H1 (cell line): Measurements from ENCODE around the gene PRPH2. TPM values are rescaled to one million over a fixed set of nuclear protein-coding genes. Genes with fewer than 3 reads are reported as not detected.

Experiments
- CTCF ChIA-PET: fragments of 300-600 bp; sonication (Branson Sonifier 250); formaldehyde crosslinking; loops from one replicate; lab custom pipeline; 2021; ENCODE audit not compliant: partially characterized antibody; lab: Charles Lee
- POLR2A ChIA-PET: fragments of 300-600 bp; sonication (Branson Sonifier 250); formaldehyde crosslinking; loops from one replicate; lab custom pipeline; 2021; ENCODE audit warnings: inconsistent platforms; ENCODE audit not compliant: partially characterized antibody; lab: Charles Lee
- DNase-seq, 2 experiments: peaks; one replicate each; pipeline versions ENCODE4 v3.0.0 to v3.0.0-alpha.2; 2010 to 2022; ENCODE audit warnings: low spot score in 2 of 2, low read depth in 1 of 2, mixed read lengths in 1 of 2
- FAIRE-seq: peaks from 2 replicates; lab custom pipeline; 2011; peaks lifted over from hg19 to GRCh38; lab: Jason Lieb, UNC
- H2AFZ ChIP-seq: 2 replicates; pipeline ENCODE4 v1.8.1; 2012; ENCODE audit warnings: low read length, inconsistent platforms
- H2AK5ac ChIP-seq: 2 replicates; pipeline ENCODE4 v1.6.1; 2013; ENCODE audit warnings: low read depth, low read length
- H2BK120ac ChIP-seq: replicated peaks from 2 replicates; pipeline ENCODE3; 2013; ENCODE audit warnings: low read depth, low read length, inconsistent platforms
- H2BK12ac ChIP-seq: 2 replicates; pipeline ENCODE4 v1.6.1; 2013; ENCODE audit warnings: low read depth, low read length
- H2BK15ac ChIP-seq: 2 replicates; pipeline ENCODE4 v1.6.1; 2013; ENCODE audit warnings: low read length
- H2BK20ac ChIP-seq: 2 replicates; pipeline ENCODE4 v1.6.1; 2013; ENCODE audit warnings: low read length
- H2BK5ac ChIP-seq: 2 replicates; pipeline ENCODE4 v1.6.1; 2013; ENCODE audit warnings: low read depth, low read length
- H3K14ac ChIP-seq: 2 replicates; pipeline ENCODE4 v1.6.1; 2013; ENCODE audit warnings: inconsistent platforms; ENCODE audit not compliant: insufficient read length
- H3K18ac ChIP-seq: 2 replicates; pipeline ENCODE4 v1.6.1; 2013; ENCODE audit warnings: low read length; ENCODE audit errors: extremely low read depth
- H3K23ac ChIP-seq: 2 replicates; pipeline ENCODE4 v1.6.1; 2013; ENCODE audit warnings: inconsistent platforms; ENCODE audit not compliant: insufficient read length
- H3K23me2 ChIP-seq: 2 replicates; pipeline ENCODE4 v1.6.1; 2013; ENCODE audit warnings: low read depth, low read length
- H3K27ac ChIP-seq: 2 replicates; pipeline ENCODE4 v1.6.1; 2011; ENCODE audit warnings: low read depth, low read length, inconsistent platforms
- H3K27me3 ChIP-seq, 4 experiments: replicated peaks in 1 of 4; 1 replicate in 1 of 4; 2 replicates in 3 of 4; pipeline versions ENCODE4 v1.6.1 to v1.8.1; 2011 to 2013; ENCODE audit warnings: low read length in 3 of 4, mild to moderate bottlenecking in 3 of 4, inconsistent platforms in 2 of 4, mixed read lengths in 2 of 4, moderate library complexity in 1 of 4; ENCODE audit not compliant: control insufficient read depth in 3 of 4, insufficient read depth in 3 of 4; ENCODE audit errors: extremely low read depth in 1 of 4
- H3K36me3 ChIP-seq, 4 experiments: 2 replicates each; pipeline versions ENCODE4 v1.6.1 to v1.8.1; 2011 to 2013; ENCODE audit warnings: mild to moderate bottlenecking in 4 of 4, low read length in 3 of 4, moderate library complexity in 2 of 4, control low read depth in 1 of 4, inconsistent platforms in 1 of 4; ENCODE audit not compliant: insufficient read depth in 4 of 4, control insufficient read depth in 2 of 4
- H3K4ac ChIP-seq: replicated peaks from 2 replicates; pipeline ENCODE3; 2013; ENCODE audit warnings: low read length, low read depth, mixed read lengths, inconsistent platforms; ENCODE audit not compliant: insufficient read length
- H3K4me1 ChIP-seq, 4 experiments: replicated peaks in 1 of 4; 1 replicate in 1 of 4; 2 replicates in 3 of 4; pipeline versions ENCODE4 v1.6.1 to v1.8.1; 2011 to 2013; ENCODE audit warnings: low read length in 3 of 4, inconsistent platforms in 2 of 4, mixed read lengths in 1 of 4; ENCODE audit not compliant: insufficient read depth in 4 of 4, control insufficient read depth in 3 of 4
- H3K4me2 ChIP-seq, 2 experiments: 2 replicates each; pipeline versions ENCODE4 v1.6.1 to v1.8.1; 2011 to 2013; ENCODE audit warnings: low read depth in 2 of 2, low read length in 2 of 2, control low read depth in 1 of 2, inconsistent platforms in 1 of 2, mild to moderate bottlenecking in 1 of 2; ENCODE audit not compliant: insufficient read depth in 1 of 2
- H3K4me3 ChIP-seq, 4 experiments: fragments of 200-600, 300-600 bp in 1 of 4; sonication (generic), shearing (Covaris generic), sonication (Bioruptor Twin) in 1 of 4; 2 replicates each; pipeline versions ENCODE4 v1.5.1 to v1.8.1; 2011 to 2016; ENCODE audit warnings: low read length in 4 of 4, low read depth in 3 of 4, control low read depth in 2 of 4, inconsistent platforms in 2 of 4, mild to moderate bottlenecking in 2 of 4, mixed read lengths in 1 of 4, moderate library complexity in 1 of 4; ENCODE audit not compliant: insufficient read depth in 2 of 4; ENCODE audit errors: extremely low read depth in 1 of 4
- H3K56ac ChIP-seq: replicated peaks from 2 replicates; pipeline ENCODE3; 2013; ENCODE audit warnings: low read depth, mild to moderate bottlenecking, mixed read lengths, low read length, inconsistent platforms; ENCODE audit not compliant: insufficient read length
- H3K79me1 ChIP-seq: 2 replicates; pipeline ENCODE4 v1.6.1; 2013; ENCODE audit warnings: low read depth, low read length, control low read depth
- H3K79me2 ChIP-seq, 2 experiments: 2 replicates each; pipeline versions ENCODE4 v1.6.1 to v1.8.1; 2012 to 2013; ENCODE audit warnings: low read length in 2 of 2, mild to moderate bottlenecking in 2 of 2, inconsistent platforms in 1 of 2; ENCODE audit not compliant: insufficient read depth in 2 of 2, control insufficient read depth in 1 of 2
- H3K9ac ChIP-seq, 4 experiments: replicated peaks in 1 of 4; 1 replicate in 1 of 4; 2 replicates in 3 of 4; pipeline versions ENCODE4 v1.6.1 to v1.8.1; 2011 to 2013; ENCODE audit warnings: low read depth in 3 of 4, low read length in 3 of 4, control low read depth in 2 of 4, mild to moderate bottlenecking in 2 of 4, moderate library complexity in 2 of 4, inconsistent platforms in 1 of 4; ENCODE audit errors: extremely low read depth in 1 of 4
- H3K9me3 ChIP-seq, 2 experiments: 2 replicates each; pipeline versions ENCODE4 v1.6.1 to v1.8.1; 2012 to 2013; ENCODE audit warnings: mild to moderate bottlenecking in 2 of 2, moderate library complexity in 2 of 2, control low read depth in 1 of 2, inconsistent platforms in 1 of 2, low read depth in 1 of 2, low read length in 1 of 2, mixed read lengths in 1 of 2; ENCODE audit not compliant: insufficient read depth in 2 of 2
- H4K20me1 ChIP-seq, 2 experiments: replicated peaks in 1 of 2; 2 replicates each; pipeline versions ENCODE3 to v1.8.1; 2011 to 2013; ENCODE audit warnings: inconsistent platforms in 2 of 2, low read length in 2 of 2, mild to moderate bottlenecking in 1 of 2; ENCODE audit not compliant: insufficient read depth in 2 of 2, control insufficient read depth in 1 of 2
- H4K5ac ChIP-seq: 2 replicates; pipeline ENCODE4 v1.6.1; 2013; ENCODE audit warnings: low read length, low read depth, mixed read lengths, inconsistent platforms; ENCODE audit not compliant: insufficient read length
- H4K8ac ChIP-seq: 2 replicates; pipeline ENCODE4 v1.8.0; 2013; ENCODE audit warnings: mild to moderate bottlenecking, moderate library complexity, low read length, inconsistent platforms; ENCODE audit not compliant: insufficient read depth; ENCODE audit errors: extremely low read depth
- H4K91ac ChIP-seq: replicated peaks from 2 replicates; pipeline ENCODE3; 2013; ENCODE audit warnings: low read length, mixed read lengths, inconsistent platforms; ENCODE audit not compliant: insufficient read length
- CHD2 ChIP-seq: IDR thresholded peaks from 2 replicates; pipeline ENCODE4 v1.6.1; 2012; ENCODE audit warnings: low read length, improper control_type of control experiment
- EGR1 ChIP-seq: IDR thresholded peaks from 2 replicates; pipeline ENCODE4 v1.6.1; 2011; ENCODE audit warnings: low read depth, low read length, borderline replicate concordance
- GABPA ChIP-seq: IDR thresholded peaks from 2 replicates; pipeline ENCODE4 v1.6.1; 2011; ENCODE audit warnings: mild to moderate bottlenecking, low read length, moderate library complexity, borderline replicate concordance; ENCODE audit not compliant: insufficient read depth
- HDAC6 ChIP-seq: IDR thresholded peaks from one replicate; pipeline ENCODE4 v1.7.1; 2012; ENCODE audit warnings: low read depth, mild to moderate bottlenecking, inconsistent platforms, low read length, moderate library complexity
- JUN ChIP-seq: IDR thresholded peaks from 2 replicates; pipeline ENCODE4 v1.6.1; 2011; ENCODE audit warnings: low read depth, mild to moderate bottlenecking, improper control_type of control experiment, low read length
- KDM4A ChIP-seq: IDR thresholded peaks from one replicate; pipeline ENCODE4 v1.7.1; 2012; ENCODE audit warnings: low read depth, mild to moderate bottlenecking, moderate library complexity, low read length, inconsistent platforms; ENCODE audit not compliant: severe bottlenecking
- MAFK ChIP-seq: IDR thresholded peaks from 2 replicates; pipeline ENCODE4 v1.6.1; 2012; ENCODE audit warnings: low read depth, mild to moderate bottlenecking, improper control_type of control experiment, low read length
- POLR2A ChIP-seq, 2 experiments: IDR thresholded peaks; 1 replicate in 1 of 2; 2 replicates in 1 of 2; pipeline ENCODE4 v1.6.1; 2011; ENCODE audit warnings: low read depth in 2 of 2, low read length in 2 of 2, mild to moderate bottlenecking in 2 of 2; ENCODE audit errors: control extremely low read depth in 1 of 2
- SRF ChIP-seq: IDR thresholded peaks from 2 replicates; pipeline ENCODE4 v1.6.1; 2011; ENCODE audit warnings: mild to moderate bottlenecking, low read depth, low read length, moderate library complexity
- TBP ChIP-seq: IDR thresholded peaks from 2 replicates; pipeline ENCODE4 v1.6.1; 2011; ENCODE audit warnings: low read depth, low read length, improper control_type of control experiment
- TEAD4 ChIP-seq: IDR thresholded peaks from 2 replicates; pipeline ENCODE4 v1.6.1; 2012; ENCODE audit warnings: low read depth, low read length, inconsistent platforms, mixed read lengths
- ZNF274 ChIP-seq: IDR thresholded peaks from 2 replicates; pipeline ENCODE4 v1.7.0; 2012; ENCODE audit warnings: low read length, borderline replicate concordance; ENCODE audit errors: extremely low read depth
- WGBS, 2 experiments: shearing (Covaris generic) in 1 of 2; methylation state at CpG; one replicate each; pipeline versions ENCODE4 v1.1.6 to v1.1.7; 2013 to 2015; ENCODE audit warnings: low lambda C conversion rate in 2 of 2, mixed read lengths in 2 of 2, inconsistent platforms in 1 of 2, low coverage in 1 of 2, missing lambda C conversion rate in 1 of 2; ENCODE audit not compliant: insufficient replicate concordance in 2 of 2, insufficient coverage in 1 of 2, insufficient read length in 1 of 2; ENCODE audit errors: extremely low coverage in 1 of 2, missing lambda C conversion rate in 1 of 2; 5-methylcytosine and 5-hydroxymethylcytosine counted together
- polyA plus RNA-seq, 7 experiments: library from polyadenylated mRNA; depleted of rRNA in 3 of 7; stranded (reverse) in 5 of 7; unstranded in 2 of 7; fragments of >200 nt in 5 of 7; fragments of 200-250 nt in 2 of 7; gene quantifications; 1 replicate in 5 of 7; 2 replicates in 1 of 7; 4 replicates in 1 of 7; pipeline versions ENCODE4 v1.2.1 to v1.2.3, GENCODE V29; 2011 to 2013; ENCODE audit warnings: missing spikeins in 2 of 7, mixed read lengths in 2 of 7
- total RNA-seq: library from RNA; stranded (reverse); fragmentation: NEBNext Ultra II Directional; extraction: Animal tissue kit (Norgen Biotek cat#: 25700); gene quantifications from 2 replicates; pipeline ENCODE4 v1.2.1, GENCODE V29; 2021
- TF ChIP-seq, protein P1 (sequence below), 3 experiments: IDR thresholded peaks; 1 replicate in 2 of 3; 2 replicates in 1 of 3; pipeline versions ENCODE4 v1.5.1 to v1.6.1; 2011; ENCODE audit warnings: low read length in 3 of 3, mild to moderate bottlenecking in 3 of 3, inconsistent platforms in 2 of 3, low read depth in 1 of 3, moderate library complexity in 1 of 3; ENCODE audit not compliant: insufficient read depth in 1 of 3; ENCODE audit errors: control extremely low read depth in 1 of 3

The PRPH2 gene
- total and polyA plus RNA-seq, 2 of the 8 experiments (the other 6 are each of a cell fraction or from before 2014, with no cell fraction given) = 0.23 to 0.65 TPM

- H2AK5ac ChIP-seq = no peak overlapping the region
- H3K27ac ChIP-seq = no peak overlapping the region
- no peaks in the 10 kb centered on the region for H3K4me1 ChIP-seq
- H3K27me3 ChIP-seq = no peaks in the 10 kb centered on the region
- H2BK12ac ChIP-seq = no peak overlapping the region
- WGBS, 2 experiments = 88% methylated on average over 4 of the region's 4 CpGs; no CpG with 5 or more reads in 1 of the 2 experiments
- H2AFZ ChIP-seq = no peak overlapping the region
- H3K56ac ChIP-seq = no peak overlapping the region
- DNase-seq (no peak), FAIRE-seq (no peak)
- H3K4me2 ChIP-seq = no peak overlapping the region
- no peak overlapping the region for H4K5ac ChIP-seq
- no peak overlapping the region for H2BK120ac ChIP-seq
- H3K36me3 ChIP-seq = peaks cover 2 to 34% (median 13%) of the 10 kb centered on the region in 4 experiments; a peak in 7 of 8 replicates
- H3K14ac ChIP-seq = no peak overlapping the region
- no peak overlapping the region for H3K23ac ChIP-seq
- ChIA-PET CTCF (interaction anchor here (0.6 to 1.5 kb wide), 6 partner anchors 10 to 147 kb away, joined by 3 to 5 read pairs (median 4); no protein-coding TSS in a partner anchor), POLR2A (interaction anchor here (1.5 kb wide), 1 partner anchor 196 kb away, joined by 4 read pairs; a partner anchor contains a TSS)
- H3K18ac ChIP-seq = no peak overlapping the region
- H3K9me3 ChIP-seq = no peaks in the 10 kb centered on the region
- H3K79me2 ChIP-seq = no peaks in the 10 kb centered on the region
- no peak overlapping the region for H3K9ac ChIP-seq
- no peaks in the 10 kb centered on the region for H3K23me2 ChIP-seq
- no peak overlapping the region for H3K4ac ChIP-seq
- H2BK15ac ChIP-seq = no peak overlapping the region
- H4K8ac ChIP-seq = no peak overlapping the region
- H4K20me1 ChIP-seq = no peaks in the 10 kb centered on the region
- no peak overlapping the region for H4K91ac ChIP-seq
- no peak overlapping the region for H2BK20ac ChIP-seq
- H3K79me1 ChIP-seq = no peaks in the 10 kb centered on the region
- H3K4me3 ChIP-seq = no peak overlapping the region
- no peak overlapping the region for H2BK5ac ChIP-seq
- TF ChIP-seq TEAD4 = no peak
- no peak for TF ChIP-seq CHD2
- TF ChIP-seq KDM4A = no peak
- TF ChIP-seq, protein P1, sequence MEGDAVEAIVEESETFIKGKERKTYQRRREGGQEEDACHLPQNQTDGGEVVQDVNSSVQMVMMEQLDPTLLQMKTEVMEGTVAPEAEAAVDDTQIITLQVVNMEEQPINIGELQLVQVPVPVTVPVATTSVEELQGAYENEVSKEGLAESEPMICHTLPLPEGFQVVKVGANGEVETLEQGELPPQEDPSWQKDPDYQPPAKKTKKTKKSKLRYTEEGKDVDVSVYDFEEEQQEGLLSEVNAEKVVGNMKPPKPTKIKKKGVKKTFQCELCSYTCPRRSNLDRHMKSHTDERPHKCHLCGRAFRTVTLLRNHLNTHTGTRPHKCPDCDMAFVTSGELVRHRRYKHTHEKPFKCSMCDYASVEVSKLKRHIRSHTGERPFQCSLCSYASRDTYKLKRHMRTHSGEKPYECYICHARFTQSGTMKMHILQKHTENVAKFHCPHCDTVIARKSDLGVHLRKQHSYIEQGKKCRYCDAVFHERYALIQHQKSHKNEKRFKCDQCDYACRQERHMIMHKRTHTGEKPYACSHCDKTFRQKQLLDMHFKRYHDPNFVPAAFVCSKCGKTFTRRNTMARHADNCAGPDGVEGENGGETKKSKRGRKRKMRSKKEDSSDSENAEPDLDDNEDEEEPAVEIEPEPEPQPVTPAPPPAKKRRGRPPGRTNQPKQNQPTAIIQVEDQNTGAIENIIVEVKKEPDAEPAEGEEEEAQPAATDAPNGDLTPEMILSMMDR (IDR thresholded peaks at IDR 0.05; ENCODE audit: control extremely low read depth in 1 of 3, insufficient read depth in 1 of 3, low read depth in 1 of 3, low read length in 3 of 3) = no peak
- no peak for TF ChIP-seq POLR2A (IDR thresholded peaks at IDR 0.05; ENCODE audit: control extremely low read depth in 1 of 2, low read depth in 2 of 2, low read length in 2 of 2)
- TF ChIP-seq MAFK = no peak
- no peak for TF ChIP-seq TBP
- TF ChIP-seq SRF = no peak
- TF ChIP-seq HDAC6 = no peak
- TF ChIP-seq GABPA = no peak
- no peak for TF ChIP-seq ZNF274
- TF ChIP-seq EGR1 = no peak
- TF ChIP-seq JUN = no peak
Measured at GRCh38 chr6:42694586-42694985, 27.8 kb downstream of the PRPH2 start.
